Stomach (tissue), 4 donors: Measurements from ENCODE around the gene TBX4.

ENCODE experiments used
- CTCF ChIP-seq, 7 experiments: fragments of 450-650 bp in 4 of 7; fragments of 200-600 bp in 3 of 7; sonication (generic) in 3 of 7; IDR thresholded peaks; one replicate each; pipeline ENCODE4 v1.5.1; 2016 to 2019; ENCODE audit warnings: antibody characterized with exemption in 7 of 7, control low read depth in 2 of 7, mild to moderate bottlenecking in 1 of 7
- POLR2A ChIP-seq, 4 donors: fragments of 450-650 bp; IDR thresholded peaks; one replicate each; pipeline ENCODE4 v1.6.1; 2016; ENCODE audit warnings: antibody characterized with exemption in 4 of 4, control low read depth in 2 of 4, mild to moderate bottlenecking in 1 of 4, moderate library complexity in 1 of 4
- POLR2AphosphoS5 ChIP-seq, 3 donors: sonication (generic); formaldehyde crosslinking; IDR thresholded peaks; one replicate each; pipeline ENCODE4 v1.6.1; 2016; ENCODE audit warnings: antibody characterized with exemption in 3 of 3

- TF ChIP-seq POLR2A (IDR thresholded peaks at IDR 0.05), result no peak
- TF ChIP-seq CTCF (IDR thresholded peaks at IDR 0.05), result no peak
- no peak for TF ChIP-seq POLR2AphosphoS5 (IDR thresholded peaks at IDR 0.05)
Measured at GRCh38 chr17:61456688-61457225, 4.5 kb downstream of the TBX4 start.
